ENCODE results near the gene PTGFR.

PTGFR gene

GRCh38 chr1:78547081-78547480, 56.3 kb downstream of the PTGFR start:
- no peaks in the 10 kb centered on the region for H3K27me3 ChIP-seq (ENCODE audit: control insufficient read depth, insufficient read depth, low read length)
- H3K4me1 ChIP-seq (ENCODE audit: control insufficient read depth, insufficient read depth, low read length), result no peaks in the 10 kb centered on the region
- H3K36me3 ChIP-seq (ENCODE audit: control insufficient read depth, insufficient read depth, low read length), result no peaks in the 10 kb centered on the region
- no peak overlapping the region for H3K9ac ChIP-seq (ENCODE audit: low read length)
- H3K27ac ChIP-seq (ENCODE audit: low read depth, low read length), result no peak overlapping the region
- H3K4me3 ChIP-seq (ENCODE audit: low read depth, low read length), result no peak overlapping the region
- H3K9me3 ChIP-seq (ENCODE audit: control insufficient read depth, insufficient read depth, low read depth, low read length), result no peaks in the 10 kb centered on the region; the same call in 1 of the 2 replicates

GRCh38 chr1:78549331-78549730, 58.6 kb downstream of the PTGFR start:
- H3K4me3 ChIP-seq (ENCODE audit: low read depth, low read length), result no peak overlapping the region
- H3K36me3 ChIP-seq (ENCODE audit: control insufficient read depth, insufficient read depth, low read length), result no peaks in the 10 kb centered on the region
- no peaks in the 10 kb centered on the region for H3K4me1 ChIP-seq (ENCODE audit: control insufficient read depth, insufficient read depth, low read length)
- H3K9ac ChIP-seq (ENCODE audit: low read length), result no peak overlapping the region
- peaks cover 4% of the 10 kb centered on the region for H3K9me3 ChIP-seq (ENCODE audit: control insufficient read depth, insufficient read depth, low read depth, low read length)
- H3K27ac ChIP-seq (ENCODE audit: low read depth, low read length), result no peak overlapping the region
- H3K27me3 ChIP-seq (ENCODE audit: control insufficient read depth, insufficient read depth, low read length), result no peaks in the 10 kb centered on the region

GRCh38 chr1:78549891-78550290, 59.1 kb downstream of the PTGFR start:
- Histone ChIP-seq H3K4me3 (ENCODE audit: low read depth, low read length) (no peak overlapping the region), H3K36me3 (ENCODE audit: control insufficient read depth, insufficient read depth, low read length) (no peaks in the 10 kb centered on the region), H3K9me3 (ENCODE audit: control insufficient read depth, insufficient read depth, low read depth, low read length) (peaks cover 7% of the 10 kb centered on the region), H3K9ac (ENCODE audit: low read length) (no peak overlapping the region), H3K27me3 (ENCODE audit: control insufficient read depth, insufficient read depth, low read length) (no peaks in the 10 kb centered on the region), H3K4me1 (ENCODE audit: control insufficient read depth, insufficient read depth, low read length) (no peaks in the 10 kb centered on the region), H3K27ac (ENCODE audit: low read depth, low read length) (no peak overlapping the region)

GRCh38 chr1:78553859-78554258, 63.1 kb downstream of the PTGFR start:
- H3K9me3 ChIP-seq (ENCODE audit: control insufficient read depth, insufficient read depth, low read depth, low read length), result peaks cover 8% of the 10 kb centered on the region
- no peak overlapping the region for H3K27ac ChIP-seq (ENCODE audit: low read depth, low read length)
- no peaks in the 10 kb centered on the region for H3K27me3 ChIP-seq (ENCODE audit: control insufficient read depth, insufficient read depth, low read length)
- no peak overlapping the region for H3K4me3 ChIP-seq (ENCODE audit: low read depth, low read length)
- H3K4me1 ChIP-seq (ENCODE audit: control insufficient read depth, insufficient read depth, low read length), result no peaks in the 10 kb centered on the region
- H3K9ac ChIP-seq (ENCODE audit: low read length), result no peak overlapping the region
- H3K36me3 ChIP-seq (ENCODE audit: control insufficient read depth, insufficient read depth, low read length), result no peaks in the 10 kb centered on the region

GRCh38 chr1:78554840-78555239, 64.1 kb downstream of the PTGFR start:
- Histone ChIP-seq H3K9ac (ENCODE audit: low read length) (no peak overlapping the region), H3K27ac (ENCODE audit: low read depth, low read length) (no peak overlapping the region), H3K36me3 (ENCODE audit: control insufficient read depth, insufficient read depth, low read length) (no peaks in the 10 kb centered on the region), H3K9me3 (ENCODE audit: control insufficient read depth, insufficient read depth, low read depth, low read length) (peaks cover 8% of the 10 kb centered on the region), H3K4me1 (ENCODE audit: control insufficient read depth, insufficient read depth, low read length) (no peaks in the 10 kb centered on the region), H3K27me3 (ENCODE audit: control insufficient read depth, insufficient read depth, low read length) (no peaks in the 10 kb centered on the region), H3K4me3 (ENCODE audit: low read depth, low read length) (no peak overlapping the region)

- no peak overlapping the region for H3K27ac ChIP-seq (ENCODE audit: low read depth, low read length)
- H3K9ac ChIP-seq (ENCODE audit: low read length), result no peak overlapping the region
- H3K4me3 ChIP-seq (ENCODE audit: low read depth, low read length), result no peak overlapping the region
- H3K4me1 ChIP-seq (ENCODE audit: control insufficient read depth, insufficient read depth, low read length), result no peaks in the 10 kb centered on the region
- no peaks in the 10 kb centered on the region for H3K36me3 ChIP-seq (ENCODE audit: control insufficient read depth, insufficient read depth, low read length)
- H3K27me3 ChIP-seq (ENCODE audit: control insufficient read depth, insufficient read depth, low read length), result no peaks in the 10 kb centered on the region
- H3K9me3 ChIP-seq (ENCODE audit: control insufficient read depth, insufficient read depth, low read depth, low read length), result peaks cover 3% of the 10 kb centered on the region; the same call in 1 of the 2 replicates
These were observed 68.9 kb downstream of the PTGFR start for GRCh38 chr1:78559680-78560079.

- Histone ChIP-seq H3K9me3 (ENCODE audit: control insufficient read depth, insufficient read depth, low read depth, low read length) (no peaks in the 10 kb centered on the region), H3K4me1 (ENCODE audit: control insufficient read depth, insufficient read depth, low read length) (no peaks in the 10 kb centered on the region), H3K27ac (ENCODE audit: low read depth, low read length) (no peak overlapping the region), H3K4me3 (ENCODE audit: low read depth, low read length) (no peak overlapping the region), H3K9ac (ENCODE audit: low read length) (no peak overlapping the region), H3K36me3 (ENCODE audit: control insufficient read depth, insufficient read depth, low read length) (no peaks in the 10 kb centered on the region), H3K27me3 (ENCODE audit: control insufficient read depth, insufficient read depth, low read length) (no peaks in the 10 kb centered on the region)
These were observed 70.0 kb downstream of the PTGFR start for GRCh38 chr1:78560811-78561210.

- Histone ChIP-seq H3K27me3 (ENCODE audit: control insufficient read depth, insufficient read depth, low read length) (no peaks in the 10 kb centered on the region), H3K36me3 (ENCODE audit: control insufficient read depth, insufficient read depth, low read length) (no peaks in the 10 kb centered on the region), H3K27ac (ENCODE audit: low read depth, low read length) (no peak overlapping the region), H3K4me1 (ENCODE audit: control insufficient read depth, insufficient read depth, low read length) (no peaks in the 10 kb centered on the region), H3K9ac (ENCODE audit: low read length) (no peak overlapping the region), H3K9me3 (ENCODE audit: control insufficient read depth, insufficient read depth, low read depth, low read length) (no peaks in the 10 kb centered on the region), H3K4me3 (ENCODE audit: low read depth, low read length) (no peak overlapping the region)
These were observed 71.1 kb downstream of the PTGFR start for GRCh38 chr1:78561856-78562255.

GRCh38 chr1:78565393-78565792, 74.6 kb downstream of the PTGFR start:
- H3K36me3 ChIP-seq (ENCODE audit: control insufficient read depth, insufficient read depth, low read length), result no peaks in the 10 kb centered on the region
- no peak overlapping the region for H3K27ac ChIP-seq (ENCODE audit: low read depth, low read length)
- no peaks in the 10 kb centered on the region for H3K27me3 ChIP-seq (ENCODE audit: control insufficient read depth, insufficient read depth, low read length)
- no peaks in the 10 kb centered on the region for H3K9me3 ChIP-seq (ENCODE audit: control insufficient read depth, insufficient read depth, low read depth, low read length)
- H3K9ac ChIP-seq (ENCODE audit: low read length), result no peak overlapping the region
- no peaks in the 10 kb centered on the region for H3K4me1 ChIP-seq (ENCODE audit: control insufficient read depth, insufficient read depth, low read length)
- no peak overlapping the region for H3K4me3 ChIP-seq (ENCODE audit: low read depth, low read length)

- Histone ChIP-seq H3K4me1 (ENCODE audit: control insufficient read depth, insufficient read depth, low read length) (no peaks in the 10 kb centered on the region), H3K4me3 (ENCODE audit: low read depth, low read length) (no peak overlapping the region), H3K9me3 (ENCODE audit: control insufficient read depth, insufficient read depth, low read depth, low read length) (no peaks in the 10 kb centered on the region), H3K9ac (ENCODE audit: low read length) (no peak overlapping the region), H3K36me3 (ENCODE audit: control insufficient read depth, insufficient read depth, low read length) (no peaks in the 10 kb centered on the region), H3K27me3 (ENCODE audit: control insufficient read depth, insufficient read depth, low read length) (no peaks in the 10 kb centered on the region), H3K27ac (ENCODE audit: low read depth, low read length) (no peak overlapping the region)
These were observed 79.8 kb downstream of the PTGFR start for GRCh38 chr1:78570539-78570938.

GRCh38 chr1:78577257-78578100, 86.7 kb downstream of the PTGFR start:
- H3K36me3 ChIP-seq (ENCODE audit: control insufficient read depth, insufficient read depth, low read length), result no peaks in the 10 kb centered on the region
- no peaks in the 10 kb centered on the region for H3K27me3 ChIP-seq (ENCODE audit: control insufficient read depth, insufficient read depth, low read length)
- no peaks in the 10 kb centered on the region for H3K4me1 ChIP-seq (ENCODE audit: control insufficient read depth, insufficient read depth, low read length)
- no peaks in the 10 kb centered on the region for H3K9me3 ChIP-seq (ENCODE audit: control insufficient read depth, insufficient read depth, low read depth, low read length)
- no peak overlapping the region for H3K4me3 ChIP-seq (ENCODE audit: low read depth, low read length)
- no peak overlapping the region for H3K27ac ChIP-seq (ENCODE audit: low read depth, low read length)
- H3K9ac ChIP-seq (ENCODE audit: low read length), result no peak overlapping the region
